Testis (tissue), 2 donors: Measurements from ENCODE around the gene MRPL51.

Experiments used
- CTCF ChIP-seq, 3 experiments: fragments of 450-650 bp in 2 of 3; fragments of 200-600 bp in 1 of 3; sonication (generic) in 1 of 3; IDR thresholded peaks; one replicate each; pipeline ENCODE4 v1.5.1; 2016 to 2019; ENCODE audit warnings: antibody characterized with exemption in 3 of 3, mild to moderate bottlenecking in 2 of 3, moderate library complexity in 1 of 3
- POLR2A ChIP-seq: fragments of 450-650 bp; IDR thresholded peaks from one replicate; pipeline ENCODE4 v1.6.1; 2017; ENCODE audit warnings: antibody characterized with exemption, mild to moderate bottlenecking, moderate library complexity

DNA sequence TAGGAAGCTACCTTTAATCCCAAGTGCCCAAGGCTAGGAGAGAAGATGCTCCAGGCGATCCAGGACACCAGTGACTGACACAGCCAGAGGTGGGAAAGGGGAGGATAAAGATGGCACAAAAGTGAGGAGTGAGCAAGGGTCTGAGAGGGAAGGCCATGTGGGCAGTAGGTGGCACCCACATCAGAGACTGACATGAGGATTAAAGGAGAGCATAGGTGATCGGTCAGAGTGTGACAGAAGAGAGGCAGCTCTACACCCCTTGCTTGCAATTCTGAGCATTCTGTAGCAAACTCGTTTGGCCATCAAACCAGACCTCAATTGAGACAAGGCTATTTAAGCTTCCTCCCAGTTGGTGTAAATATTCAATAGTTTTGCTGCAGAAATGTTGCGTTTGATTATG is 49.0 kb downstream of the MRPL51 start:
- no peak for TF ChIP-seq CTCF (IDR thresholded peaks at IDR 0.05)
- no peak for TF ChIP-seq POLR2A
